GM18526 (cell line): ENCODE results near the gene CCDC73.

Experiments used
- POLR2A ChIP-seq: IDR thresholded peaks from 3 replicates; pipeline ENCODE4 v1.6.1; 2011; ENCODE audit not compliant: insufficient read length; ENCODE audit errors: extremely low read depth

CCDC73 gene

DNA sequence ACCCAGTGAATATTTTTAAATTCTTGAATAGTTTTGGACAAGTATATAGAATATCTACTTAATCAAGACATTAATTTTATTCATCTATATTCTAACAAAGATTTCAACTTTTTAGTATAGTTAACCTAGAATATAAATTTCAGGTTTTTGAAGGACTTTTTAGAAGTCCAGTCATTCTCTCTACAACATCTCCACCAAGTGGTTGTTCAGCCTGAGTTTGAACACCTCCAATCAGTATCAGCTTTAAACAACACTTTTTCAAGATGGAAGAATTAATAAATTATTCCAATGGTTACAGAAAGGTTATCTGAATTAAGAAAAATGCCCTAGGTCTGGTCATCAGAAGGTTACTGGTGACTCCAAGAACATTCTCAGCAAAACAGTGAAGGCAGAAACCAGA is 179.0 kb downstream of the CCDC73 start:
- no peak for TF ChIP-seq POLR2A

GRCh38 chr11:32613500-32614151 is 180.8 kb downstream of the CCDC73 start:
- no peak for TF ChIP-seq POLR2A

DNA sequence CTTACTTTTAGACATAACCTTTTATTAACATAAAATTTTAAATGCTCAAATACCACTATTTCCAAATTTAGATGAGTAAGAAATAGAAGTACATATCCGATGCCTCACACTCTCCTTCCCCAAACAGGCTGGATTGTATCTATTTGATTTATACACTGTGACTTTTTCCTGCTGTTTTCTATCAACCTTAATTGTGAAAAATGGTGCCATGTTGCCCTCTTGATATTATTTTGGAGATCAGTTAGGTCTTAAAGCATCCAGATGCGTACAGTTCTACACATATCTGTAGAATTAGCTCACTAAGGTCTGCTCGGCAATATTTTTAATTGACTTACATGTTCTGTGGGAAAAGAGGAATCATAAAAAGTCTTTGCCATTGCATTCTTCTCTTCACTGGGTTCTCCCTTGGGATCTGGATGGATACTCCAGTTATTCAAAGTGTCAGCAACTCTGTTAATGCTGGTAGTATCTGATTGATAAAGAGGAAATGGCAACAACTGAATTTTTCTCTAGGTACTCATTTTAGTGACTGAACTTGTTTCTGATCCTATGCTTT is 183.6 kb downstream of the CCDC73 start:
- TF ChIP-seq POLR2A: no peak

- TF ChIP-seq POLR2A: no peak
These were observed 188.2 kb downstream of the CCDC73 start for GRCh38 chr11:32606220-32606619.

- no peak for TF ChIP-seq POLR2A
These were observed 191.6 kb downstream of the CCDC73 start for GRCh38 chr11:32602657-32603415.

GRCh38 chr11:32597921-32598320 is 196.5 kb downstream of the CCDC73 start:
- TF ChIP-seq POLR2A: no peak

- TF ChIP-seq POLR2A: no peak
These were observed 200.2 kb downstream of the CCDC73 start for GRCh38 chr11:32594272-32594671.

- TF ChIP-seq POLR2A: no peak
These were observed 207.8 kb downstream of the CCDC73 start for GRCh38 chr11:32586576-32587190.

- TF ChIP-seq POLR2A: no peak
These were observed 209.5 kb downstream of the CCDC73 start for GRCh38 chr11:32584921-32585320.

GRCh38 chr11:32583459-32584271 is 210.8 kb downstream of the CCDC73 start, which contains the start of gene EIF3M:
TSS of gene EIF3M (plus strand) at chr11:32583831. CDS start at chr11:32583888, 57 bp downstream.
- TF ChIP-seq POLR2A: peak; percentile 88

DNA sequence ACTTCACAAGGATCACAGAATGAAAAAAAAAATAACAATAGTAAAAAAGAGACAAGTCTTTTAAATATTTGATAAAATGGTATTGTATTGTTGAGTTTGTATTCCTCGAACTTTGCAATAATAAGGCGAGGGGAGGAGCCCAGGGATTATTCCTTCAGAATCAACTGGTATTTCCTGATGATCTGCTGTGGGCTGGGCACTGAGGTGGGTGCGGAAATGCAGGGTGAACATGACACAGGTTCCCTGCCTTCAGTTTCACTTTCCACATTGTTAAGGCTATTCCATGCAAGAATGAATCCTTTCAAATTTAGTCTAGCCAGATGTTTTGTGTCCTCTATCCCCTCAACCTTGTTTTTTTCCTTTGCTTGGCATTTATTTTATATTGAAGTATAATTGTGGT is 212.9 kb downstream of the CCDC73 start:
- TF ChIP-seq POLR2A: no peak

GRCh38 chr11:32580967-32581366 is 213.5 kb downstream of the CCDC73 start:
- TF ChIP-seq POLR2A: no peak

GRCh38 chr11:32576456-32576855 is 218.0 kb downstream of the CCDC73 start:
- no peak for TF ChIP-seq POLR2A

GRCh38 chr11:32575070-32575469 is 219.4 kb downstream of the CCDC73 start:
- no peak for TF ChIP-seq POLR2A

DNA sequence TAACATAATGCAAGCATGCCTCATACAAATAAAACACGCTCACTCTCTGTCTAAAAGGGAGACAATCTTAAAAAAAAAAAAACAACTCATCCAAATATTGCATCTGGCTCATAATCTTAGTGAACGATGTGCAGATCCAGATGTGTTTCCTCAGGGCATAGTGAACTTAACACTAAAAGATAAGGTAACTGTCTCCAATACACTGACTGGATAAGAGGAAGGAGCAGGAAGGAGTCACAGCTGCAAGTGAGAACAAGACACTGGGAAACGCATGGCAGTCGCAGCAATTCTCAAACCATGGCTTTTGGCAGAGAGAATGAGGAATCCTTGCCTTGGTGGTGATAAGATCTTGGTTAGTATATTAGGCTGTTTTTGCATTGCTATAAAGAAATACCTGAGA is 220.0 kb downstream of the CCDC73 start:
- TF ChIP-seq POLR2A: no peak
